GM19395 (cell line): ENCODE data around the gene FBLN7.

Experiments used
- ATAC-seq: cut with Tn5 transposase; IDR thresholded peaks from one replicate; pipeline ENCODE4 v1.9.1; 2021; ENCODE audit warnings: mild to moderate bottlenecking, moderate library complexity; ENCODE audit not compliant: unreplicated experiment

The FBLN7 gene

DNA sequence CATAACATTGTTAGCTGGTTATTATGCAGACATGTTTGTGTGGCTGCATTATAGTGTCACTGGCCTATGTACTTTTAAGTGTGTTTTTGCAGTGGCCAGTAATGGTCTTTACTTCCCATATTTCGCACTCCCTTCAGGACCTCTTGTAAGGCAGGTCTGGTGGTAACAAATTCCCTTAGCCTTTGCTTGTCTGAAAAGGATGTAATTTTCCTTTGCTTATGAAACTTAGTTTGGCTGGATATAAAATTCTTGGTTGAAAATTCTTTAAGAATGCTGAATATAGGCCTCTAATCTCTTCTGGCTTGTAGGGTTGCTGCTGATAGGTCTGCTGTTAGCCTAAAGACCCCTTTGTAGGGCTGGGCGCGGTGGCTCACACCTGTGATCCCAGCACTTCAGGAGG is 82.0 kb downstream of the FBLN7 start:
- ATAC-seq, result no peak

- ATAC-seq, result no peak
These were observed 82.6 kb downstream of the FBLN7 start for GRCh38 chr2:112220831-112221230.

DNA sequence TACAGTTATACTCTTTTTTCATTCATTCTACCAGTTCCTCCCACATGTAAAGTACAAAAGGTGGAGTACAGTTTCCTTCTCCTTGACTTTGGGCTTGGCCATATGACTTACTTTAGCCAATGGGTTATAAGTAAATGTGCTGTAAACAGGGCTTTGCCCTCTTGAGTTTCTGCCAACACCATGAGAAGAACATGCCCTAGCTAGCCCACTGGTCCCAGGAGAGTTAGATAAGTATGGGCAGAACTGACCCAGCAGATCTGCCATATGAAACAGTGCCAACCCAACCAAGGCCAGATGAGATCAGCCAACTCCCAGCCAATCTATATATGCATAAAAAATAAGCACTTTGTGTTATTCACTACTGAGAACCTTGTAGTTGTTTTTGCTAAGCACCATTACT is 91.2 kb downstream of the FBLN7 start:
- ATAC-seq, result no peak

DNA sequence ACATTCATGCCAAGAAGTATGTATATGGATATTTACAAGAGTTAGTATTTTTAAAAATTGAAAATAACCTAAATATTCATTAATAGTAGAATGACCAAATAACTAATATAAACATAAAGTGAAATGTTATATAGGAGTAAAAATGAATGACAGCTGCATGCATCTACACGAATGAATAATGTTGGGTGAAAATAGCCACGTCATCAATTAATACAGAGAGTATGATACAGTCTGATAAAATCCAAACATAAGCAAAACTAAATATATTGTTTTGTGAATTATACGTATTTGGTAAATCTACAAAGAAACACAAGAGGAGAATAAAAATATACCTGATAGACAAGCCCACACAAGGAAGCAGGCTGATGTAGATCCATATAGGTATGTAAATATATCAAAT is 92.2 kb downstream of the FBLN7 start:
- ATAC-seq, result no peak
